ENCODE results near the gene DPYD. TPM values are rescaled to one million over a fixed set of nuclear protein-coding genes. Genes with fewer than 3 reads are reported as not detected.

DPYD gene
- total and polyA plus RNA-seq, 9 of the 15 experiments (the other 6 are each of a cell fraction or from before 2014, with no cell fraction given) = 0.03 to 0.25 (median 0.08) TPM; not detected in 2

GRCh38 chr1:97196825-97197516 lies 723.9 kb downstream of the DPYD start:
- Histone ChIP-seq H3K4me3 (no peak overlapping the region), H2AFZ (ENCODE audit: low read depth, low read length) (no peak overlapping the region), H3K79me2 (ENCODE audit: control insufficient read depth, insufficient read depth, low read length) (no peaks in the 10 kb centered on the region), H3K4me2 (ENCODE audit: insufficient read depth, low read length) (no peak overlapping the region), H3K9me3 (replicated peaks; ENCODE audit: control insufficient read depth, insufficient read depth, low read depth, low read length) (no peaks in the 10 kb centered on the region), H3K9me1 (ENCODE audit: control insufficient read depth, insufficient read depth, low read length) (no peaks in the 10 kb centered on the region), H3K27ac (ENCODE audit: extremely low read depth, low read depth, low read length) (no peak overlapping the region), H3K4me1 (replicated peaks in 1 of 2; ENCODE audit: control insufficient read depth in 2 of 2, insufficient read depth in 2 of 2, low read length in 2 of 2) (no peaks in the 10 kb centered on the region), H3K9ac (ENCODE audit: insufficient read depth in 1 of 2, low read depth in 2 of 2, low read length in 2 of 2) (no peak overlapping the region), H3K36me3 (ENCODE audit: control insufficient read depth, insufficient read depth, low read length) (no peaks in the 10 kb centered on the region), H3K27me3 (ENCODE audit: control insufficient read depth in 2 of 2, insufficient read depth in 2 of 2, low read length in 2 of 2) (no peaks in the 10 kb centered on the region), H4K20me1 (replicated peaks; ENCODE audit: control insufficient read depth, insufficient read depth, low read length) (no peaks in the 10 kb centered on the region)
- TF ChIP-seq POLR2B (IDR thresholded peaks at IDR 0.05; ENCODE audit: low read depth, partially characterized antibody) (no peak), RFX7 (CRISPR knock-in tag; IDR thresholded peaks at IDR 0.05) (no peak), SNIP1 (IDR thresholded peaks at IDR 0.05; ENCODE audit: low read depth) (no peak)
- ChIA-PET CTCF (ENCODE audit: low intra/inter-chr PET ratio) (no interaction called here), POLR2A (no interaction called here)
- no peak for DNase-seq (ENCODE audit: extremely low read depth in 1 of 4, low spot score in 3 of 4)
- no peak for ATAC-seq
- no TSS peak for BruUV-seq (replicated peaks)
- intact Hi-C loops (cut with micrococcal nuclease) (no loop called here), in situ Hi-C loops (cut with MboI) (no loop called here)
- 0% methylated on average over 1 of the region's 1 CpG for WGBS (ENCODE audit: insufficient coverage, low coverage, missing lambda C conversion rate)
- FAIRE-seq = no peak

DNA sequence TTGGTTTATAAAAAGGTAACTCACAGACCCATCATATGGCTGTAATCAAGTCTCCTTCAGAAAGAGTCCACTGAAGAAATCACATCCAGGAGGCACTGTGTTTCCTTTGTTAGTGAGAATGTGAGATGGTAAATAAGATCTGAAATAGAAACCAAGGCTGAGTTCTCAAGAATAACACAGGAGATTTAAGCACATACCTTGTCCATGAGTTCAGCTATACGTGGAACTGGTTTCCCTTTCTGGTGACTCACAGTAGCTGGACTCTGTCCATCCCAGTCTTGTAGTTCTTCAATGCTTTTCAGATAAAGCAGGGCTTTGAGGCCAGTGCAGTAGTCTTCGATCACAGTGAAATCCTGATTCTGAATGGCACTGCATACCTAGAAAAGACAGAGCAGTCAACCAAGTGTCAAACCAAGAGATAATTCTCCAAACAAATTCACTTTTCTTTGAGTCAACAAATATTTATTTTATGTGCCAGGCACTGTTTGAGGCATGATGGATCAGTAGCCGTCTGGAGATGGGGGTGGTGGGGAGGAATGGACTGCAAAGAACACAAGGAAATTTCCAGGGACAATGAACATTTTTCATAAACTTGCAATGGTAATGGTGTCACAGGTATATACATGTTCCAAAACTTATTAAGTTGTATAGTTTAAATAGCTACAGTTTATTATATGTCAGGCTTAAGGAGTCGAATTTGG lies 727.8 kb downstream of the DPYD start:
- in situ Hi-C loops (cut with MboI) = no loop called here
- H3K36me3 ChIP-seq (ENCODE audit: control insufficient read depth, insufficient read depth, low read length) = no peaks in the 10 kb centered on the region
- H3K4me2 ChIP-seq (ENCODE audit: insufficient read depth, low read length) = no peak overlapping the region
- H3K27ac ChIP-seq (ENCODE audit: extremely low read depth, low read depth, low read length) = no peak overlapping the region
- no peaks in the 10 kb centered on the region for H3K9me1 ChIP-seq (ENCODE audit: control insufficient read depth, insufficient read depth, low read length)
- H3K9me3 ChIP-seq (replicated peaks; ENCODE audit: control insufficient read depth, insufficient read depth, low read depth, low read length) = no peaks in the 10 kb centered on the region
- ChIA-PET CTCF (ENCODE audit: low intra/inter-chr PET ratio) (no interaction called here), POLR2A (no interaction called here)
- BruUV-seq (replicated peaks) = no TSS peak
- no peaks in the 10 kb centered on the region for H3K27me3 ChIP-seq (ENCODE audit: control insufficient read depth in 2 of 2, insufficient read depth in 2 of 2, low read length in 2 of 2)
- no peaks in the 10 kb centered on the region for H3K4me1 ChIP-seq (replicated peaks in 1 of 2; ENCODE audit: control insufficient read depth in 2 of 2, insufficient read depth in 2 of 2, low read length in 2 of 2)
- ATAC-seq (no peak), DNase-seq (ENCODE audit: extremely low read depth in 1 of 4, low spot score in 3 of 4) (no peak), FAIRE-seq (no peak)
- intact Hi-C loops (cut with micrococcal nuclease) = no loop called here
- no peaks in the 10 kb centered on the region for H3K79me2 ChIP-seq (ENCODE audit: control insufficient read depth, insufficient read depth, low read length)
- no peaks in the 10 kb centered on the region for H4K20me1 ChIP-seq (replicated peaks; ENCODE audit: control insufficient read depth, insufficient read depth, low read length)
- H2AFZ ChIP-seq (ENCODE audit: low read depth, low read length) = no peak overlapping the region
- H3K4me3 ChIP-seq = no peak overlapping the region
- WGBS (ENCODE audit: insufficient coverage, low coverage, missing lambda C conversion rate) = 5% methylated on average over 4 of the region's 4 CpGs
- H3K9ac ChIP-seq (ENCODE audit: insufficient read depth in 1 of 2, low read depth in 2 of 2, low read length in 2 of 2) = no peak overlapping the region
- TF ChIP-seq MCM5 (IDR thresholded peaks at IDR 0.05; ENCODE audit: low read depth) (no peak), SRSF1 (IDR thresholded peaks at IDR 0.05; ENCODE audit: low read depth, low read length) (no peak), STAG1 (CRISPR knock-in tag; IDR thresholded peaks at IDR 0.05; ENCODE audit: borderline replicate concordance) (no peak), NR2C2 (CRISPR knock-in tag; IDR thresholded peaks at IDR 0.05) (no peak), NR2C2 (tag; IDR thresholded peaks at IDR 0.05) (no peak), RBM17 (IDR thresholded peaks at IDR 0.05; ENCODE audit: borderline replicate concordance, low read depth, low read length) (no peak), SMC3 (conservative IDR thresholded peaks at IDR 0.05; ENCODE audit: insufficient read depth, low read depth, low read length) (no peak), RAD51 (IDR thresholded peaks at IDR 0.05; ENCODE audit: borderline replicate concordance, low read depth) (no peak), NFATC3 (IDR thresholded peaks at IDR 0.05) (no peak), ZNF57 (CRISPR knock-in tag; IDR thresholded peaks at IDR 0.05) (no peak), KAT2B (IDR thresholded peaks at IDR 0.05; ENCODE audit: low read depth, low read length) (no peak), SMAD2 (IDR thresholded peaks at IDR 0.05; ENCODE audit: low read depth, low read length) (no peak), MEF2D (tag; conservative IDR thresholded peaks at IDR 0.05; ENCODE audit: low read depth) (no peak), ELF1 (tag; IDR thresholded peaks at IDR 0.05) (no peak), NCOA1 (IDR thresholded peaks at IDR 0.05; ENCODE audit: low read depth) (no peak), ZNF197 (CRISPR knock-in tag; IDR thresholded peaks at IDR 0.05; ENCODE audit: low read depth) (no peak)
